AG04449 (cell line): ENCODE measurements around the gene UBFD1.

Experiments used
- CTCF ChIA-PET: fragments of 350-600 bp; formaldehyde crosslinking; extraction: SDS; loops from one replicate; lab custom pipeline; 2021; ENCODE audit warnings: antibody characterized with exemption; lab: Yijun Ruan, JAX
- POLR2A ChIA-PET: fragments of 400-600, 350-600 bp; formaldehyde crosslinking; extraction: SDS; loops from one replicate; lab custom pipeline; 2020; ENCODE audit warnings: antibody characterized with exemption, inconsistent platforms; lab: Yijun Ruan, JAX
- DNase-seq: peaks from one replicate; pipeline ENCODE4 v3.0.0-alpha.2; 2010; ENCODE audit warnings: low read depth, low spot score
- H3K4me3 ChIP-seq: 2 replicates; pipeline ENCODE4 v1.5.1; 2011; ENCODE audit warnings: low read depth, mild to moderate bottlenecking, control low read depth, low read length
- TF ChIP-seq, protein P1 (sequence below): IDR thresholded peaks from one replicate; pipeline ENCODE4 v1.5.1; 2011; ENCODE audit warnings: mild to moderate bottlenecking, moderate library complexity, low read length, control low read depth, inconsistent platforms; ENCODE audit not compliant: insufficient read depth; ENCODE audit errors: missing control alignments

Gene UBFD1

DNA sequence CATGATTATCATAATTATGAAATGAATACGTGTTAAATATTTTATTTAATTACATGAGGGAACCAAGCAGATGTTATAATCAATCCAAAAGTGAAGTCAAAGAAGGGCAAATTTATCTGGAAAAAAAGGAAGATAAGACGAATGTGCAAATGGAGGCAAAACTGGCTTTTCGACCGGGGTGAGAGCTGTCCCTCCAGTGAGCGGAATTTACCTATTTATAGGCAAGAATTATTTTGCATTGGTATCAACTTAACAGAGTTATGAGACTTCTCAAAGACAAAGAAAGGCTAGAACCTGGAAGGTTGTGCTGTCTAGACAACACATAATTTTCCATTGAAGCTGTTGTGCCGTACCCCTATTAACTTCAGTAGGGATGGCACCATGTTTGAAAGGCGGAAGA is 45.8 kb upstream of the UBFD1 start:
- TF ChIP-seq, protein P1, sequence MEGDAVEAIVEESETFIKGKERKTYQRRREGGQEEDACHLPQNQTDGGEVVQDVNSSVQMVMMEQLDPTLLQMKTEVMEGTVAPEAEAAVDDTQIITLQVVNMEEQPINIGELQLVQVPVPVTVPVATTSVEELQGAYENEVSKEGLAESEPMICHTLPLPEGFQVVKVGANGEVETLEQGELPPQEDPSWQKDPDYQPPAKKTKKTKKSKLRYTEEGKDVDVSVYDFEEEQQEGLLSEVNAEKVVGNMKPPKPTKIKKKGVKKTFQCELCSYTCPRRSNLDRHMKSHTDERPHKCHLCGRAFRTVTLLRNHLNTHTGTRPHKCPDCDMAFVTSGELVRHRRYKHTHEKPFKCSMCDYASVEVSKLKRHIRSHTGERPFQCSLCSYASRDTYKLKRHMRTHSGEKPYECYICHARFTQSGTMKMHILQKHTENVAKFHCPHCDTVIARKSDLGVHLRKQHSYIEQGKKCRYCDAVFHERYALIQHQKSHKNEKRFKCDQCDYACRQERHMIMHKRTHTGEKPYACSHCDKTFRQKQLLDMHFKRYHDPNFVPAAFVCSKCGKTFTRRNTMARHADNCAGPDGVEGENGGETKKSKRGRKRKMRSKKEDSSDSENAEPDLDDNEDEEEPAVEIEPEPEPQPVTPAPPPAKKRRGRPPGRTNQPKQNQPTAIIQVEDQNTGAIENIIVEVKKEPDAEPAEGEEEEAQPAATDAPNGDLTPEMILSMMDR, result no peak
- H3K4me3 ChIP-seq, result no peak overlapping the region
- ChIA-PET POLR2A (no interaction called here), CTCF (no interaction called here)
- DNase-seq, result no peak

DNA sequence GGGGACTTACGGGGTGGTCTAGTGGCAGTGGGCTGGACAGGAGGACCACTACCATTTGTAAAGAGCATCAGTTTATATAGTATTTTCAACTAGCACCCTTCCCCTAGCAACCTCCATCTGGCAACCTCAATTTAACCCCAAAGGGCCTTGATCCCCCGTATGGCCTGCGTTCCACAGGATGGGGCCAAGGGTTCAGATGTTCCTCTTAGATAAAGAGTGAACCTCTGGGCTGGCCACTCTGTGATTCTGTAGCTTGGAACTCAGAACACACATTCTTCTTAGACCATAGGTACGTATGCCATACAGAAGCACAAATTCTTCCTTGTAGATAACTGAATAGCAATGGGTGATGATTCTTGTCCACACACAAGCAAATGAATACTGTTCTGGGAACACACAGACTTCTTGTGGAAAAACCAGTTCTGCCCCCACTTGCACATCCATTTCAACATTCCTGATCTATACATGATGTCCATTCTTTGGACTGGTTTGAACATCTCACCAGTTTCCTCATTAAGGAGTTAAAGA is 45.3 kb upstream of the UBFD1 start:
- no peak overlapping the region for H3K4me3 ChIP-seq
- ChIA-PET POLR2A (no interaction called here), CTCF (no interaction called here)
- TF ChIP-seq, protein P1, result no peak
- DNase-seq, result no peak

GRCh38 chr16:23514381-23515152 is 43.0 kb upstream of the UBFD1 start:
- CTCF ChIA-PET, result no interaction called here
- no peak overlapping the region for H3K4me3 ChIP-seq
- POLR2A ChIA-PET, result no interaction called here
- no peak for DNase-seq
- TF ChIP-seq, protein P1, result no peak

DNA sequence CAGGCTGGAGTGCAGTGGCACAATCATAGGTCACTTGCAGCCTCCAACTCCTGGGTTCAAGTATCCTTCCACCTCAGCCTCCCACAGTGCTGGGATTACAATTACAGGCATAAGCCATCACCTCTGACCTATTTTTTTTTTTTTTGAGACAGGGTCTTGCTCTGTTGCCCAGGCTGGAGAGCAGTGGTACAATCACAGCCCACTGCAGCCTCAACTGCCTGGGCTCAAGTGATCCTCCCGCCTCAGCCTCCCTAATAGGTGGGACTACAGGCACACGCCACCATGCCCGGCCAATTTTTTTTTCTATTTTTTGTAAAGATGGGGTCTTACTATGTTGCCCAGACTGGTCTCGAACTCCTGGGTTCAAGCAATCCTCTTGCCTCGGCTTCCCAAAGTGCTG is 41.6 kb upstream of the UBFD1 start:
- H3K4me3 ChIP-seq, result no peak overlapping the region
- TF ChIP-seq, protein P1, result no peak
- ChIA-PET CTCF (interaction anchor here (1.1 to 1.5 kb wide), 2 partner anchors 9 to 19 kb away, joined by 3 to 4 read pairs; no protein-coding TSS in a partner anchor), POLR2A (no interaction called here)
- DNase-seq, result no peak

- ChIA-PET POLR2A (no interaction called here), CTCF (interaction anchor here (1.1 to 1.5 kb wide), 2 partner anchors 9 to 20 kb away, joined by 3 to 4 read pairs; no protein-coding TSS in a partner anchor)
- no peak overlapping the region for H3K4me3 ChIP-seq
- TF ChIP-seq, protein P1, result no peak
- no peak for DNase-seq
These were observed 41.0 kb upstream of the UBFD1 start for GRCh38 chr16:23516366-23517137.

DNA sequence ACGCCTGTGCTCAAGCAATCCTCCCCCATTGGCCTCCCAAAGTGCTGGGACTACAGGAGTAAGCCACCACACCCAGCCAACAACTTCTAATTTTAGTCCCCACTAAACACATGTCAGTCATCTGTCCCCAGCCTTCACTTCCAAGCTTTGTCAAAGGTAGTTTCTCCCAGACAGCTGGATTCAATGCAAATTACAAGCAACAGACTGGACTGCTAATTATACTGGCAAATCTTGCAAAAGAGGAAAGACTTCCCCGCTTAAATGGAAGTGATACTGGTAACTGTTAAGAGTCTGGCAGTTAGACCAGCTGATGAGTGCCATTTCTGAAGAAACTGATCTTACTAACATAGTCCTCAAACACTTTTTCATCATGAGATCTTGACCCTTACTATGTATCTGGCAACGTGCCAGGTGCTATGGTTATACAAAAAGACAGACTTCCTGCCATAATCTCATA is 39.1 kb upstream of the UBFD1 start:
- DNase-seq, result no peak
- ChIA-PET CTCF (no interaction called here), POLR2A (no interaction called here)
- TF ChIP-seq, protein P1, result no peak
- no peak overlapping the region for H3K4me3 ChIP-seq
